HepG2 (cell line): ENCODE measurements around the gene LRBA. TPM values are rescaled to one million over a fixed set of nuclear protein-coding genes. Genes with fewer than 3 reads are reported as not detected.

Source experiments
- ATAC-seq: fragments of 200-7000 bp; cut with Tn5 transposase; 3 replicates; pipeline ENCODE4 v1.9.1; 2020; ENCODE audit warnings: mild to moderate bottlenecking, moderate library complexity
- BruUV-seq: library from RNA; stranded (reverse); fragments of 400-500 nt; replicated peaks from 2 replicates; lab custom pipeline; 2021; lab: Mats Ljungman, UMichigan
- CTCF ChIA-PET: fragments of 300-600 bp; formaldehyde crosslinking; extraction: SDS; loops from one replicate; lab custom pipeline; 2021; ENCODE audit warnings: low total read pairs, inconsistent platforms, low intra/inter-chr PET ratio; lab: Yijun Ruan, JAX
- POLR2A ChIA-PET: fragments of 350-600 bp; sonication (Branson Sonifier 250); formaldehyde crosslinking; loops from one replicate; lab custom pipeline; 2020; ENCODE audit warnings: antibody characterized with exemption, inconsistent platforms; lab: Yijun Ruan, JAX
- DNase-seq: peaks from one replicate; pipeline ENCODE4 v3.0.0-alpha.2; 2015; ENCODE audit warnings: low spot score
- FAIRE-seq: peaks from 3 replicates; lab custom pipeline; 2011; peaks lifted over from hg19 to GRCh38; lab: Jason Lieb, UNC
- H2AFZ ChIP-seq: one replicate; pipeline ENCODE4 v1.6.1; 2011; ENCODE audit warnings: low read length, inconsistent platforms
- H3K27ac ChIP-seq: fragments of 300-600 bp; 3 replicates; pipeline ENCODE4 v1.8.0; 2011; ENCODE audit warnings: mixed run types, mild to moderate bottlenecking, mixed read lengths, low read length, inconsistent platforms; ENCODE audit not compliant: insufficient read depth; ENCODE audit errors: extremely low read length
- H3K27me3 ChIP-seq, 2 experiments: fragments of 200-600 bp in 1 of 2; 2 replicates in 1 of 2; 3 replicates in 1 of 2; pipeline versions ENCODE4 v1.6.0 to v1.8.0; 2011; ENCODE audit warnings: low read length in 2 of 2, mild to moderate bottlenecking in 2 of 2, moderate library complexity in 2 of 2, inconsistent platforms in 1 of 2; ENCODE audit not compliant: insufficient read depth in 2 of 2, control insufficient read depth in 1 of 2
- H3K36me3 ChIP-seq, 2 experiments: fragments of 200-600 bp in 1 of 2; replicated peaks in 1 of 2; 2 replicates in 1 of 2; 3 replicates in 1 of 2; pipeline versions ENCODE4 v1.5.1 to v1.8.0; 2011; ENCODE audit warnings: low read length in 2 of 2, inconsistent platforms in 1 of 2; ENCODE audit not compliant: insufficient read depth in 2 of 2, control insufficient read depth in 1 of 2
- H3K4me1 ChIP-seq: 2 replicates; pipeline ENCODE4 v1.5.1; 2012; ENCODE audit warnings: low read length, inconsistent platforms; ENCODE audit not compliant: insufficient read depth
- H3K4me2 ChIP-seq: 2 replicates; pipeline ENCODE4 v1.6.0; 2011; ENCODE audit warnings: low read depth, low read length, inconsistent platforms
- H3K4me3 ChIP-seq, 3 experiments: fragments of 200-600 bp in 1 of 3; sonication (generic), shearing (Covaris generic) in 1 of 3; replicated peaks in 1 of 3; 2 replicates each; pipeline ENCODE4 v1.5.1; 2011 to 2016; ENCODE audit warnings: low read length in 3 of 3, inconsistent platforms in 2 of 3, low read depth in 2 of 3, mild to moderate bottlenecking in 2 of 3, control low read depth in 1 of 3, mixed read lengths in 1 of 3; ENCODE audit not compliant: insufficient read depth in 1 of 3
- H3K79me2 ChIP-seq: one replicate; pipeline ENCODE4 v1.6.1; 2011; ENCODE audit warnings: low read length, inconsistent platforms; ENCODE audit not compliant: insufficient read depth
- H3K9ac ChIP-seq: 2 replicates; pipeline ENCODE4 v1.6.0; 2011; ENCODE audit warnings: mild to moderate bottlenecking, low read depth, low read length, inconsistent platforms; ENCODE audit not compliant: insufficient read depth
- H3K9me3 ChIP-seq: 2 replicates; pipeline ENCODE4 v1.5.1; 2012; ENCODE audit warnings: mild to moderate bottlenecking, low read length
- H4K20me1 ChIP-seq: 2 replicates; pipeline ENCODE4 v1.6.0; 2011; ENCODE audit warnings: inconsistent platforms, mild to moderate bottlenecking, low read length, moderate library complexity; ENCODE audit not compliant: insufficient read depth
- CREB1 ChIP-seq, 2 experiments: fragments of 450-650 bp in 1 of 2; IDR thresholded peaks; 2 replicates each; pipeline ENCODE4 v1.6.1; 2016 to 2017; ENCODE audit warnings: control low read depth in 1 of 2, mild to moderate bottlenecking in 1 of 2, missing compliant biosample characterization in 1 of 2, missing genetic modification characterization in 1 of 2
- HMGXB4 ChIP-seq, 2 experiments: sonication (generic) in 1 of 2; formaldehyde crosslinking in 1 of 2; IDR thresholded peaks; 2 replicates each; pipeline versions ENCODE4 v1.4.0 to v1.6.1; 2018 to 2020; ENCODE audit warnings: missing genetic modification reagents in 2 of 2, borderline replicate concordance in 1 of 2, low read depth in 1 of 2, mild to moderate bottlenecking in 1 of 2, missing biosample characterization in 1 of 2
- HNRNPUL1 ChIP-seq: fragments of 200-400 bp; formaldehyde crosslinking; IDR thresholded peaks from 2 replicates; pipeline ENCODE4 v1.6.1; 2017; ENCODE audit warnings: low read depth, mild to moderate bottlenecking, low read length, moderate library complexity
- HOXA3 ChIP-seq: sonication (generic); formaldehyde crosslinking; IDR thresholded peaks from 2 replicates; pipeline ENCODE4 v1.5.0; 2020; ENCODE audit warnings: missing genetic modification reagents
- IRF2 ChIP-seq: IDR thresholded peaks from 2 replicates; pipeline ENCODE4 v1.6.1; 2018; ENCODE audit warnings: missing genetic modification reagents, missing compliant biosample characterization
- MLXIP ChIP-seq: sonication (generic); formaldehyde crosslinking; IDR thresholded peaks from 2 replicates; pipeline ENCODE4 v1.9.0; 2021; ENCODE audit warnings: missing genetic modification reagents, borderline replicate concordance
- NFIC ChIP-seq: IDR thresholded peaks from 2 replicates; pipeline ENCODE4 v1.6.1; 2012; ENCODE audit warnings: mild to moderate bottlenecking, low read length, inconsistent platforms
- SRY ChIP-seq: sonication (generic); formaldehyde crosslinking; IDR thresholded peaks from 2 replicates; pipeline ENCODE4 v1.8.0; 2022; ENCODE audit warnings: mild to moderate bottlenecking, missing genetic modification reagents
- ZBTB26 ChIP-seq: IDR thresholded peaks from 2 replicates; pipeline ENCODE4 v1.6.1; 2016; ENCODE audit warnings: missing compliant biosample characterization, missing genetic modification reagents, borderline replicate concordance
- ZKSCAN1 ChIP-seq: fragments of 150-350 bp; IDR thresholded peaks from 2 replicates; pipeline ENCODE4 v1.6.1; 2014; ENCODE audit warnings: low read length
- ZKSCAN5 ChIP-seq: sonication (generic); formaldehyde crosslinking; IDR thresholded peaks from 2 replicates; pipeline ENCODE4 v1.5.1; 2020; ENCODE audit warnings: mild to moderate bottlenecking, missing genetic modification reagents
- ZNF234 ChIP-seq: sonication (generic); formaldehyde crosslinking; conservative IDR thresholded peaks from 2 replicates; pipeline ENCODE4 v1.5.1; 2020; ENCODE audit warnings: mild to moderate bottlenecking, missing genetic modification reagents
- WGBS: methylation state at CpG from one replicate; pipeline ENCODE4 v1.1.6; 2017; ENCODE audit warnings: low lambda C conversion rate; 5-methylcytosine and 5-hydroxymethylcytosine counted together
- in situ Hi-C: cut with HindIII; loops from 2 replicates; pipeline ENCODE4 v1.10.0; 2017; ENCODE audit warnings: low pct_unique_long_range_greater_than_20kb; ENCODE audit not compliant: extremely low pct_ligation_motif_present
- intact Hi-C: fragments of 100-400 bp; cut with micrococcal nuclease; formaldehyde crosslinking; loops from one replicate; pipeline ENCODE4 v1.10.0; 2022; ENCODE audit not compliant: unreplicated experiment
- polyA plus RNA-seq, 8 experiments: library from polyadenylated mRNA; depleted of rRNA in 3 of 8; stranded (reverse) in 7 of 8; unstranded in 1 of 8; fragments of >200 nt; fragmentation: Illumina TruSeq in 4 of 8; extraction: Trizol in 4 of 8; gene quantifications; 2 replicates each; pipeline versions ENCODE4 v1.2.1 to v1.2.3, GENCODE V29; 2011 to 2016; ENCODE audit warnings: low read depth in 4 of 8, missing spikeins in 1 of 8, mixed read lengths in 1 of 8; ENCODE audit not compliant: insufficient read depth in 1 of 8
- total RNA-seq, 5 experiments: library from RNA; depleted of rRNA; stranded (reverse); fragments of >200 nt; fragmentation: Illumina TruSeq; extraction: Trizol; gene quantifications; 2 replicates each; pipeline ENCODE4 v1.2.3, GENCODE V29; 2016; ENCODE audit warnings: low read depth in 1 of 5

The LRBA gene
- total and polyA plus RNA-seq, 2 of the 13 experiments (the other 11 are each of a cell fraction or from before 2014, with no cell fraction given), result 21.0 to 37.2 TPM

- no TSS peak for BruUV-seq
- TF ChIP-seq IRF2, result no peak
- no peak for TF ChIP-seq ZNF234 (CRISPR knock-in tag)
- no peak for TF ChIP-seq ZBTB26 (CRISPR knock-in tag)
- TF ChIP-seq CREB1 (IDR thresholded peaks at IDR 0.05), result no peak
- TF ChIP-seq CREB1 (CRISPR knock-in tag; IDR thresholded peaks at IDR 0.05), result no peak
- no peak for TF ChIP-seq ZKSCAN1
- no peak for TF ChIP-seq NFIC
- TF ChIP-seq HNRNPUL1, result no peak
- TF ChIP-seq, all 625 proteins: peak for 0
- Histone ChIP-seq H3K27me3 (no peaks in the 10 kb centered on the region; a peak in 1 of 5 replicates), H4K20me1 (no peaks in the 10 kb centered on the region), H3K9me3 (no peaks in the 10 kb centered on the region), H3K9ac (no peak overlapping the region), H3K4me1 (no peaks in the 10 kb centered on the region), H3K4me3 (no peak overlapping the region), H3K27ac (no peak overlapping the region), H3K36me3 (no peaks in the 10 kb centered on the region), H2AFZ (no peak overlapping the region), H3K4me2 (no peak overlapping the region), H3K79me2 (no peaks in the 10 kb centered on the region)
- intact Hi-C loops, result no loop called here
- ChIA-PET CTCF (no interaction called here), POLR2A (no interaction called here)
- 96% methylated on average over 2 of the region's 2 CpGs for WGBS
- DNase-seq (no peak), FAIRE-seq (no peak), ATAC-seq (no peak)
- in situ Hi-C loops, result no loop called here
Measured at GRCh38 chr4:150625033-150625432, 390.1 kb downstream of the LRBA start.

GRCh38 chr4:150624055-150624454 is 391.0 kb downstream of the LRBA start:
- CTCF ChIA-PET, result no interaction called here
- Histone ChIP-seq H3K27me3 (no peaks in the 10 kb centered on the region; a peak in 1 of 5 replicates), H3K4me2 (no peak overlapping the region), H4K20me1 (no peaks in the 10 kb centered on the region), H3K9me3 (no peaks in the 10 kb centered on the region), H3K9ac (no peak overlapping the region), H2AFZ (no peak overlapping the region), H3K4me3 (no peak overlapping the region), H3K4me1 (no peaks in the 10 kb centered on the region), H3K27ac (no peak overlapping the region), H3K36me3 (no peaks in the 10 kb centered on the region), H3K79me2 (no peaks in the 10 kb centered on the region)
- ATAC-seq (no peak), DNase-seq (no peak), FAIRE-seq (no peak)
- POLR2A ChIA-PET, result no interaction called here
- no TSS peak for BruUV-seq
- no peak for TF ChIP-seq MLXIP (CRISPR knock-in tag)
- TF ChIP-seq HOXA3, result no peak
- no peak for TF ChIP-seq SRY (CRISPR knock-in tag)
- TF ChIP-seq HMGXB4 (CRISPR knock-in tag; IDR thresholded peaks at IDR 0.05; ENCODE audit: borderline replicate concordance in 1 of 2, low read depth in 1 of 2), result no peak
- no peak for TF ChIP-seq ZKSCAN5 (CRISPR knock-in tag)
- in situ Hi-C loops (no loop called here), intact Hi-C loops (no loop called here)
- WGBS, result 96% methylated on average over 1 of the region's 1 CpG
